Pons (tissue), 1 donor: ENCODE measurements around the gene NPEPPS.
"Not testable (repeated sequence)": the region's sequence is repeated elsewhere in the genome, so short reads cannot be mapped to it uniquely, and the experiment has no call there.

Source experiments
- DNase-seq: peaks from one replicate; pipeline ENCODE4 v3.0.0-alpha.2; 2016; ENCODE audit warnings: low spot score

NPEPPS gene, protein sequence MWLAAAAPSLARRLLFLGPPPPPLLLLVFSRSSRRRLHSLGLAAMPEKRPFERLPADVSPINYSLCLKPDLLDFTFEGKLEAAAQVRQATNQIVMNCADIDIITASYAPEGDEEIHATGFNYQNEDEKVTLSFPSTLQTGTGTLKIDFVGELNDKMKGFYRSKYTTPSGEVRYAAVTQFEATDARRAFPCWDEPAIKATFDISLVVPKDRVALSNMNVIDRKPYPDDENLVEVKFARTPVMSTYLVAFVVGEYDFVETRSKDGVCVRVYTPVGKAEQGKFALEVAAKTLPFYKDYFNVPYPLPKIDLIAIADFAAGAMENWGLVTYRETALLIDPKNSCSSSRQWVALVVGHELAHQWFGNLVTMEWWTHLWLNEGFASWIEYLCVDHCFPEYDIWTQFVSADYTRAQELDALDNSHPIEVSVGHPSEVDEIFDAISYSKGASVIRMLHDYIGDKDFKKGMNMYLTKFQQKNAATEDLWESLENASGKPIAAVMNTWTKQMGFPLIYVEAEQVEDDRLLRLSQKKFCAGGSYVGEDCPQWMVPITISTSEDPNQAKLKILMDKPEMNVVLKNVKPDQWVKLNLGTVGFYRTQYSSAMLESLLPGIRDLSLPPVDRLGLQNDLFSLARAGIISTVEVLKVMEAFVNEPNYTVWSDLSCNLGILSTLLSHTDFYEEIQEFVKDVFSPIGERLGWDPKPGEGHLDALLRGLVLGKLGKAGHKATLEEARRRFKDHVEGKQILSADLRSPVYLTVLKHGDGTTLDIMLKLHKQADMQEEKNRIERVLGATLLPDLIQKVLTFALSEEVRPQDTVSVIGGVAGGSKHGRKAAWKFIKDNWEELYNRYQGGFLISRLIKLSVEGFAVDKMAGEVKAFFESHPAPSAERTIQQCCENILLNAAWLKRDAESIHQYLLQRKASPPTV

DNA sequence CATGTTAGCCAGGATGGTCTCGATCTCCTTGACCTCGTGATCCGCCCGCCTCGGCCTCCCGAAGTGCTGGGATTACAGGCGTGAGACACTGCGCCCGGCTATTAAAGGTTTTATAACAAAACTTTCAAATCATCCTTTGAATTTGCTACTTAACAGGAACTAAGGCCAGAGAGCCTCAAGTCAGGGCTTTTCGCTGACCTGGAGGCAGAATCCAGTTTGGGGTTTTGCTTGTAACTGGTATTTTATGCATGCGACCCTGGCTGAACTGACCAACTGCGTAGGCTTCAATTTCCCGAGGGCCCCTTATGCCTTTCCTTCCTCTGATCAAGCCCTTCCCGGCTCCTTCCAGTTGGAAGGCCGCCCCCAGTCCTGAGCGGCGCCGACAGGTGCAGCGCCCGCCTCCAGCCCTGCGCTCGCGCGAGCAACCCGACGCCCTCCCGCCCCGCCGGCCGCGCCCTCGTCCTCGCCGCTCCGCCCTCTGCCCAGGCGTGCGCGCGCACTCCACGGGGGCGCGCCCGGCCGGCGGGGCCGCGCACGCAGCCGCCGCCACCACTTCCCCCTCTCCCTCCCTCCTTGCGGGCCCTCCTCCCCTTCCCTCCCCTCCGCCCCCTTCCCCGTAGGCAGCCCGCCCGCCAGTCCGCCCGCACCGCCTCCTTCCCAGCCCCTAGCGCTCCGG lies at the start of gene NPEPPS:
Gene NPEPPS, plus strand, starts transcription at position 552 of the 676 bp plus-strand sequence. CDS start 193 bp downstream, outside the sequence.
- DNase-seq = peak; percentile 69

DNA sequence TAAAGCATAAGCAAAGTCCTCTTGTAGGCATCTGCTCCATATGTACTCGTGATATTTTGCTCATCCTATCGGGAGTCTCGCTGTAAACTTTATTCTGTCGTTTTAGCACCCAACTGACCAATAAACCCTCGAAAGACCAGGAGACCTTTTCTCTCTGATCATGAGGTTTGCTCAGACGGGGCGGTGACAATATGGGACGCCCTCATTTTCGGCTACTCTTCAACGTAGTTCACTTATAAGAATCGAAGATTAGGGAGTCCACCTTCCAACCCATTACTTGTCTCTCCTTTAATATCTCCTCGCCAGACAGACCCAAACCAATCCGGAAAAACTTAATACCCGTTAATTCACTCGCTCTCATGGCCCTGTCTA lies 39.1 kb upstream of the NPEPPS start:
- not testable (repeated sequence) for DNase-seq

DNA sequence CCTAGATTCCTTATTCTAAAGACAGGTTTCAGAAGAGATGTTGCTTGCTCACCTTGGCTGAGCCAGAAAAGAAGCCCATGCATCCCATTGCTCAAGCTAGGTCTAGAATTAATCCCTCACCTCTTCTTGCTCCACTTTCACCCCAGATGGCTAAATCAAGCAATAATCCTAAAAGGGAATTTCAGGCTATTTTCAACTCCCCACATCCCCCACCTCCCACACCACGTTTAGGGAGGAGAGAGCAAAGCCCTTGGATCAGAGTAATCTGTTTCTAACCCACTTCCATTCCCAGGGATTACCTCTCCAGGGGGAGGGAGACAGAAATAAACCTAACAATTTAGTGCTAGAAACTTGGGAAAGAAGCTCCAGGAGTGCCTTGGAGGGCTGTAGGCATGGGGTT lies 31.8 kb upstream of the NPEPPS start:
- not testable (repeated sequence) for DNase-seq

DNA sequence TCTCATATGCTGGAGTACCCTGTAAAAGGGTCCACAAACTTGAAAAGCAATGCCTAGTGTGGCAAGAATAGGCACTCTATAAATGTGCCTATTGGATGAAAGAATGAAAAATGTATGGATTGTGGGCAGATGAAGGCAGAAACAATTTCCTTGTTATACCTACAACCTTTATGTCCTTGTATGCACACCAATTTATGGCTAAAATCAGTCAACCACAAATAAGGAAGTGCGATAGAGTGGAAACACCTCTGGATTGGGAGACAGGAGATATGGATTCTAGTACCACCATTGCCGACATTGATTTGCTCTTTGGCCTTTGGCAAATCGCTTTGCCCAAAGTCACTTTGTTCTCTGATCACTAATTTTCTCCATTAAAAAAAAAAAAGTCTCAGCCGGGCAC lies 31.4 kb upstream of the NPEPPS start:
- not testable (repeated sequence) for DNase-seq

DNA sequence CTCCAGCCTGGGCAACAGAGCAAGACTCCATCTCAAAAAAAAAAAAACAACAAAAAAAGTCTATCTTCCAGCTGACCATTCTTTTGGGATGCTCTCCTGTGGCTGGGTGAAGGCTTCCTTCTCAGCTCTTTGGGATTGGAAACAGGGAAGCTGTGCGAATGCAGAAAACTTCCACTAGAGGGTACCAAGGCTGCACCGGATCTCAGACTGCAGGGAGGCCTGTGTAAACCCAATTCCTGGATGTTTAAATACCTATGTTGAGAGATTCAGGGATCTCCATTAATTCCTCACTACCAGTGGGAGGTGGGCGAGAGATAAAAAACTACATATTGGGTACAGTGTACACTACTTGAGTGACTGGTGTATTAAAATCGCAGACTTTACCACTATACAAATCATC lies 30.3 kb upstream of the NPEPPS start:
- not testable (repeated sequence) for DNase-seq

DNA sequence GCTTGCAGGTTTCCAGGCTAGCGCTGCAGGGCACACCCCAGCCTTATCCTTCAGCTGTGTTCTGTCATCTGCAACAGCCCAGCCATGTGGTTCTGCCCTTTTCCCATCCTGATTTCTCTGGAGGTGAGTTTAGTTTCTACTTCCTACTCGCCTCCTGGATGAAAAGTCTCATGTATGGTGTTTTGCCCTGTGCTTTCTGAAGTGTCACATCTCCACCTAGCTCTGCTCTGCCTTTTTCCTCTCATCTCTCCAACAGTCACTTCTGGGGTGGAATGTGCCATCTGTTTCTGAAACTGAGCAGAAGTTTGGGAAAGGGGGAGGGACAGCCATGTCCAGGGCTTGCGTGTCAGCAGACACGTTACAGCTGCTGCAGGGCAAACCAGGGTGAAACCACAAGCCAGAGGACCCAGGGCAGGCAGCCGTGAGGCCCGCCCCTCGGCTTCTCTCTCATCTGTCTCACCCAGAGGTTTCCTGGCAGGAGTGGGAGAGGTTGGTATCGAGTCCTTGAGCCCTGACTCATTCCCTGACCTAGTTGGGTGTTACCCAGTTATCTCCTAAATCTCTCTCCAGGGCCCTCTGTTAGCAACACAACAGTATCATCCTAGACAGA lies 28.7 kb upstream of the NPEPPS start:
- DNase-seq = not testable (repeated sequence)

DNA sequence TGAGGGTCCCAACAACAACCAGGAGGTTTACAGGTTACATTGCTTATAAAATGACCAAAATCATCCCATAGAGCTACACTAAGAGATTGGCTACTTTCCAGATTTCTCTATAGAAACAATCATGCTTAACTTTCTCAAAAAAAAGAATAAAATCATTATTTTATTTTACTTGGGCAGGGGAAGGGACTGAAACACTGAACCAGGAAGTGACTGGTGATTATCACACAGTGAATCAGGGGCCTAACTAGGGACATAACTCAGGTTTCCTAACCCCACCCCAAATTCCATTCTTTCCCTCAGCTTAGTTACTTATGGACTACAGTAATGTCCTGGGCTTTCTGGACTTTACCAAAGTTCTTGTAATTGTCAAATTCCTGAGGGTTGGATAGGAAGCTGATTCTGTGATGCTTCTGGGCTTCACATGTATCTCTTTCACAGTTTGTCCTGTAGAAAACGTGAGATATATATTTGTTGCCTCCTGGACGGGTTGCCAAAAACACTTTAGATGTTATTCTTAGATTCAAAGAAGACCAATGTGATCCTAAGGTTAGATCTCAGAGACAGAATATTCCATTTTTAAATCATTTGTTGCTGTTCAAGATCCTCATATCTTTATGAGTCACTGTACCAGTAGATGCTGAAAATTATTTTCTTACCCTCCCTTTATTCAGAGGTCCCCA lies 28.0 kb upstream of the NPEPPS start:
- not testable (repeated sequence) for DNase-seq

DNA sequence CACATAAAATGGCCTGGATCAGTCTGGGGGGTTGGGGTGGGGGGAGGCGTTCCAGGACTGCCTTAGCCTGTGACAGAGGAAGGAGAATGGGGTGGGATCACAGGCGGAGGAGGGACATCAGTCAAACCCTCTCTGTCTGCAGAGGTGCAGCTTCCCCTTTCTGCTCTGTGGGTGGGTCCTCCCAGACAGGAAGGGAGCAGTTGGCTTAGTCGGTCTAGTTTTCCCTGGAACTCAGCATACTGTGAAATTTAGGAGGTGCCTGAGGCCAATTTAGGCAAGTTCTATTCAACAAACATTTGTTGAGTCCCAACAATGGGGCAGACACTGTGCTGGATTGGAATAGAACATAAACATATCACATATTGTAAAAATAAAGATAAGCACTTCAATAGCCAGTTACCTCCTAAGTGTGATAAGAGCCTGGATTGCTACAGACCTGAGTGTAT lies 19.2 kb upstream of the NPEPPS start:
- not testable (repeated sequence) for DNase-seq

DNA sequence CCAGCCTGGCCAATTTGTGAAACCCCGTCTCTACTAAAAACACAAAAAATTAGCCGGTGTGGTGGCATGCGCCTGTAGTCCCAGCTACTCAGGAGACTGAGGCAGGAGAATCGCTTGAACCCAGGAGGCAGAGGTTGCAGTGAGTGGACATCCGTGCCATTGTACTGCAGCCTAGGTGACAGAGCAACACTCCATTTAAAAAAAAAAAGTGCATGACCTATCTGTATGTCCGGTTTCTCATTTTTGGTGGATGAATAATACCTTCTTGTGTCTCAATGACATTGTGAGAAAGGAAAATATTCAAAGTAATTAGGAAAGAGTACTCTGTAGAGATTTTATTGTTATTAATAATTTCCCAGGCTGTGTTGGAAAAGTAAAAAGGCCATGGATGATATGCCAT lies 17.6 kb upstream of the NPEPPS start:
- DNase-seq = not testable (repeated sequence)

DNA sequence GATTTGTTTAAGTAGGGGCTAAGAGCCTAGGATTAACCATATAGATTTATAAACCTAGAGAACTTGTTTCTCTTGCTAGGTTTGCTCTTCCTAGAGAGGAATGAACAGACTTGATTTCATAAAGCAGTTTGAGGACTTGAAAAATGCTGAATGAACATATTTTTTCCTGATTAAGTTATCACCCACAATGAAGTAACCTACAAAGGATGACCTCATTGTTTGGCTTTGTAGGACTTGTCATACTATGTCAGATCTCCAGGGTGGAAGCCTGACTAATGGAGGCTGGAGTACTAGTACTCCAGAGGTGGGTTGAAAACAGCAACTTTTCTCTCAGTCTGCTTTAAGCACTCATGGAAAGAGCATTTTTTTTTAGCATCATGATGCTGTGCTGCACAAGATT lies 12.0 kb upstream of the NPEPPS start:
- not testable (repeated sequence) for DNase-seq

DNA sequence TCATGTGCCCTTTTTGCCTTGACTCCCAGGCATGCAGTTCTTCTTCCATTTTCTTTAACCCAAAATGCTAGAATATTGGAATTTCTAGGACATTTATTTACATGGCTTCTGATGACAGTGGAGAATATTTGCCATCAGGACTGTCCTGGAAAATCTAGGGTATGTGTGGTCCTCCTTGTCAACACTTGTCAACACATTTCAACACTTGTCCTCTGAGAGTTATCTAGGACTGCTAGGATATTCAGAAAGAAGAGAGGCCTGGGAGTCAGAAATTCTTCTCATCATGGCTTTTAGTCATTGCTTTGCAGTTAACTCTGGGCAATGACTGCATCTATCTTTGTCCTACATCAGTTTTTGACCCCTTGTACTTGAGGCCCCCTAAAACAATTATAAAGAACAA lies 11.5 kb upstream of the NPEPPS start:
- DNase-seq = not testable (repeated sequence)

DNA sequence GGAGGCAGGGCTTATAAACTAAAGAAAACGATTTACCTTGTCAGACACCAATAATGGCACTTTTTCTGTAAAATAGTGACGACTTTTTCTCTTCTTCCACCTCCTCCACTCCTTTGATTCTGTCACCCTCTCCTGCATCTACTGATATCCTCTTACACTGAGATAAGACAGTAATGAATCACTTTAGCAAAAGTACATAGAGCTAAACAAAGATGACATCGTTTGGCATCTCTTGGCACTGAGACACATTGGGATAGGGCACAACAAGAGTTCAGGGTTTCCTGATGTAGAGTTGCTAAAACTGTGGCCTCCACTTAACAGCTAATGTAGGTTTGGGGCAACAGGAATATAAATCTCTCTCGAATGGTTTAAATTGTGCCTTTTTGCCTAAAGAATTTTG lies 10.6 kb upstream of the NPEPPS start:
- not testable (repeated sequence) for DNase-seq

DNA sequence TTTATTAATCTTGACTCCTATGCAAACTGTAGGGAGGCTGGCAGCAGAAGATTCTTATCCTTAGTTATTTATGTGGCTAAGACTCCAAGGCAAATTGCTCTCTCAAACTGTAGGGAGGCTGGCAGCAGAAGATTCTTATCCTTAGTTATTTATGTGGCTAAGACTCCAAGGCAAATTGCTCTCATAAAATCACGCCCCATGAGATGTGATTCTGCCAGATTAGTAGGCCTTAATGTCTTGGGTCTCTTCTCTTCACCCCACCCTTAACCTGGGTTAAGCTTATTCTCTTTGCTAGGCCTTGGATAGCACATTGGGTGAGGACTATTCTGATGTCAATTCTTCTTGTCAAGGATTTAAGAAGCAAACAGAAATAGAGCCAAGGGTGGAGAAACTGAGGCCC lies 9.5 kb upstream of the NPEPPS start:
- not testable (repeated sequence) for DNase-seq

DNA sequence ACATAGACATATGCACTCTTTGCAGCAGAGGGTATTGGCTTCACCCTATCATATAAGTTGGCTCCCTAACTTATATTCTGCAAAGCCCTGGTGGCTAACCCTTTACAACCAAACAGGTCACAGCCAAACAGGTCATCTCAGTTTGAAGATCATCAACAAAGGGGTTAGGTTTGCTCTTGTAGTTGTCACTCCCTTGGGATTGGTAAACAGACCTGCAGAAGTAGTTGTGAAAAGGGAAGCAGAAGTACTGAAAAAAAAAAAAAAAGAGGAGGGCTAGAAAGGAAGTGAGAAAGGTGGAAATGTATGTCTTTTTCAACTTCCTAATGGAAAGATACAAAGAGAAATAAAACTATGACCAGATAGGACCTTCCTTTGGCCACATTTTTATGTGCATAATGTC lies 8.6 kb upstream of the NPEPPS start:
- DNase-seq = not testable (repeated sequence)

DNA sequence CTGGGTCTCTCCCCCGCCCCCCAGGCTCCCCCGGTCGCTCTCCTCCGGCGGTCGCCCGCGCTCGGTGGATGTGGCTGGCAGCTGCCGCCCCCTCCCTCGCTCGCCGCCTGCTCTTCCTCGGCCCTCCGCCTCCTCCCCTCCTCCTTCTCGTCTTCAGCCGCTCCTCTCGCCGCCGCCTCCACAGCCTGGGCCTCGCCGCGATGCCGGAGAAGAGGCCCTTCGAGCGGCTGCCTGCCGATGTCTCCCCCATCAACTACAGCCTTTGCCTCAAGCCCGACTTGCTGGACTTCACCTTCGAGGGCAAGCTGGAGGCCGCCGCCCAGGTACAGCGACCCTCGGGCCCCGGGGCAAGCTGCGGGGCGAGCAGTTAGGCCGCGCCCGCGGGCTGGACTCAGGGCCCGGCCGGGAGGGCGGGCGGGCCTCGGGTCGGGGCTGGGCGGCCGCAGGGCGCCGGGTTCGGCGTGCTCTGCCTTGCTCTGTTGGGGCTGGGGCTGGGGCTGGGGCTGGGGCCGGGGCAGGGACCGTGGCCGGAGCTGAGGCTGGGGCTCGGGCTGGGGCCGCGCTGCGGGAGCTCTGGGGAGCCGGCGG lies 419 bp downstream of the NPEPPS start:
- DNase-seq = not testable (repeated sequence)

DNA sequence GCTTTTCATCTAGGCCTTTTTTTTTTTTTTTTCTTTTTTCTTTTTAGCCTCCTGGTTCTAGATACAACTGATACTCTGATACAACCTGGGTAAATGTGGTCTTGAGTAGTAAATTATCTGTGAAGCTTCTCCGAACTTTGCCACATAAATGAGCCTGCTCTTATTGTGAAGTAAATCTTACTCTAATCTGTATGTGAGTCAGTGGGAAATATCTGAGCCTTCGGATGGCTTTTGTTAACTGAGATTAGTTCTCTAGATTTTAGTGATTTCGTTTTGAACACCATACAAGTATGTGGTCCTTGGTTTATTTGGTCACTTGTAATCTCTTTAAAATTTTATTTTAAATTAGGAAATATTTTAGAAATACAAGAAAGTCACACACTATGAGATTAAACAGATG lies 8.2 kb downstream of the NPEPPS start:
- DNase-seq = not testable (repeated sequence)

DNA sequence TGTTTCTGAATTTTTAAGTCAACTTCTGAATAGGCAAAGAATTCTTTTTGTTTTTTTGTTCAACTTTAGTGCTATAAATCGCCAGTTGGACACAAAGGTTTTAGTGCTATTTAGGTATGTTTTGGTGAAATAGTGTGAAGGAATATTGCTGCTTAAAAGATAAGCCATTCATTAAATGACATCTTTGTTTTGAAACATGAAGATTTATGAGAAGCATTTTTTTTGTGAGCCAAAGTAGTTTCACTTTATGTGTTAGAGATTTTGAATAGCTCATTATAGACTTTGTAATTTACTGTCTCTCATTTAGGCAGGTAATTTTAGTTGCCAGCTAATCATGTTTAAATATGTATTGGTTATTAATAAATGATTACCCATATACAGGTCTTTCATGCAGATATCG lies 10.8 kb downstream of the NPEPPS start:
- DNase-seq = not testable (repeated sequence)

DNA sequence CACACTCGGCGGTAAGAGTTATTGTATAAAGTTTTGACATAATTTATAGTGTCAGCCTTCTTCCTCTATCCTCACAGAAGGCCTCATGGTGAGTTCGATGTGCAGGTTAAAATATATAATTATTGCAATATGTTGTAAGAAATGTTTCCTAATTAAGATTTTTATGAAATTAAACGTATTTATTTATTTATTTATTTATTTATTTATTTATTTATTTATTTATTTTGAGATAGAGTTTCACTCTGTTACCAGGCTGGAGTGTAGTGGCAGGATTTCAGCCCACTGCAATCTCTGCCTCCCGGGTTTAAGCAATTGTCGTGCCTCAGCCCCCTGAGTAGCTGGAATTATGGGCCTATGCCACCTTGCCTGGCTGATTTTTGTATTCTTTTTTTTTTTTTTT lies 13.4 kb downstream of the NPEPPS start:
- DNase-seq = not testable (repeated sequence)

DNA sequence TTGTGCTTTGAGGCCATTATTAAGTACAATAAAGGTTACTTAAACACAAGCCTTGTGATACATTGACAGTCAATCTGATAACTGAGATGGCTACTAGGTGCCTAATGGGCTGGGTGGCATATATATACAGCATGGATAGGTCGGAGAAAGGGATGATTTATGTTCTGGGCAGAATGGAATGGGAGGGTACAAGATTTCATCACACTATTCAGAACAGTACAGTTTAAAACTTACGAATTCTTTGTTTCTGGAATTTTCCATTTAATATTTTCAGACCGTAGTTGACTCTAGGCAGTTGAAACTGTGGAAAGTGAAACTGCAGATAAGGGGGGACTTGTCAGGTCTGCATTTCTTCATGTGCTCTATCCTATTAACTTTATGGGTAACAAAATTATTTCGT lies 23.8 kb downstream of the NPEPPS start:
- DNase-seq = not testable (repeated sequence)

DNA sequence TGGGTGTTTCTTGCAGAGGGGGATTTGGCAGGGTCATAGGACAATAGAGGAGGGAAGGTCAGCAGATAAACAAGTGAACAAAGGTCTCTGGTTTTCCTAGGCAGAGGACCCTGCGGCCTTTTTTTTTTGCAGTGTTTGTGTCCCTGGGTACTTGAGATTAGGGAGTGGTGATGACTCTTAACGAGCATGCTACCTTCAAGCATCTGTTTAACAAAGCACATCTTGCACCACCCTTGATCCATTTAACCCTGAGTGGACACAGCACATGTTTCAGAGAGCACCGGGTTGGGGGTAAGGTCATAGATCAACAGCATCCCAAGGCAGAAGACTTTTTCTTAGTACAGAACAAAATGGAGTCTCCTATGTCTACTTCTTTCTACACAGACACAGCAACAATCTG lies 25.2 kb downstream of the NPEPPS start:
- DNase-seq = not testable (repeated sequence)
